HK-2 (cell line): Measurements from ENCODE around the gene ZNF787.

ENCODE experiments used
- DNase-seq: peaks from one replicate; pipeline ENCODE4 v3.0.0-alpha.2; 2018; ENCODE audit not compliant: unreplicated experiment

Gene ZNF787

DNA sequence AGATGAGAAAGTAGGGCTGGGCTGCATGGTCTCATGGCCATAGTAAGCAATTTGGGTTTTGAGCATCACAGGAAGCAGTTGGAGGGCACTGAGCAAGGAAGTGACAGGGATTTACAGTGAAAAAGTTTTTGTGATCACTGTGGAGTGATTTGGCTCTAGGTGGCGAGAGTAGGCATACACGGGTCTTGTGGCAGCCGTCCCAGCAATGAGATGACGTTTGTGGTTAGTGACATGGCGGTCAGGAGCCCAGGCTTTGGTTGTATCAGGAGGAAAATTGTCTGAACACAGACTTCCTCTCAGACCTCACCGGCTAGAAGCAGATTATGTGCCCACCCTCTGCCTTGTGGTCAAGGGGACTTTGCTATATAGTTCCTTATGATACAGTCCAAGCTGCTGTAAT lies 23.3 kb upstream of the ZNF787 start:
- DNase-seq = no peak

DNA sequence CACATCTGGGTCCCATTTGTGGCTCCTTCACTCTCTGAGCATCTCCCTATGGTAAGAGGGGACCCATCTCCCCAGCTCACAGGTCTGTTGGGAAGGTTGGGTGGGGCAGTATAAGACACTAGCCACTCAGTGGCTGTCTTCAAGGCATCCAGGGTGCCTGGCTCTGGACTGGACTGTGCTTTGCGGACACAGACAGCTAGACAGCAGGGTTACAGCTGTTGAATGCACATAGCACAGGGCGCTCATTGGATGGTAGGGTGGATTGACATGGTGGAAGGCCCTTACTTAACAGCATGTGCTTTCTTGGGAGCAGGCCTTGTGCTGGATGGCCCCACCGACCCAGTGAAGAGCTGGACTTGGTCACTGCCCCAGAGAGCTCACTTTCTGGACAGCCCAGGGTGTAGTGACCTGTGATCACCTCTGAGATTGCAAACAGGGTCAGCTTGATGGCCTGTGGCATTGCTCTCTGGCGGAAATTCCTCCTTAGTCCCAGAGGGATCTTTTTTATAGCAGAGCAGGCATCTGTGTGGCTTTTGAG lies 21.9 kb upstream of the ZNF787 start:
- DNase-seq = no peak

DNA sequence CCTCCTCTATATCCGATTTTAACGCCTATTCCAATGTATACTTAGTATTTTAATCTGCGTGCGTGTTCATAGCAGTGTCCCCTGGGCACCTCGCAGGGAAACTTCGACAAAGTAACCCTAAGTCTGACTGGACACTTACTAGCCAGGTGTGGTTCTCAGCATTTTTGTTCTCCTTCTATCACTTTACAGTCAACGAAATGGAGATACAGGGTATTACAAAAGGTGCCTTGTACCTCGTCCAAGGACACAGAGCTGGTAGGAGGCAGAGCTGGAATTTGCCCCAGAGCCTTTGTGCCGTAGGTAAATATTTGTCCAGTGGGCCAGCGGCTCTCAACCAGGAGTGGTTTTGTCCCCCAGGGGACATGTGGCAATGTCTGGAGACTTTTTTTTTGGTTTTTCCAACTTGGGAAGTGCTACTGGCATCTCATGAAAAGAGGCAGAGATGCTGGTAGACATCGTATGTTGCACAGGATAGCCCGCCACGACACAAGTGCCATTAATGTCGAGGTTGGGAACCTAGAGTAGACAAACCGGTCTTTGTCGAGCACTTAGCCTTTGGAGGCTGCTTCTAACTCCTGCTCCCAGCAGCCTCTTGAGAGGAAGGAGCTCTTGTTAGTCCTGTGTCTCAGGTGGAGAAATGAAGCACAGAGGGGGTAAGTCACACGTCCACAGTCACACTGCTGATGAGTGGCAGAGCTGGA lies 21.1 kb upstream of the ZNF787 start:
- DNase-seq = no peak

DNA sequence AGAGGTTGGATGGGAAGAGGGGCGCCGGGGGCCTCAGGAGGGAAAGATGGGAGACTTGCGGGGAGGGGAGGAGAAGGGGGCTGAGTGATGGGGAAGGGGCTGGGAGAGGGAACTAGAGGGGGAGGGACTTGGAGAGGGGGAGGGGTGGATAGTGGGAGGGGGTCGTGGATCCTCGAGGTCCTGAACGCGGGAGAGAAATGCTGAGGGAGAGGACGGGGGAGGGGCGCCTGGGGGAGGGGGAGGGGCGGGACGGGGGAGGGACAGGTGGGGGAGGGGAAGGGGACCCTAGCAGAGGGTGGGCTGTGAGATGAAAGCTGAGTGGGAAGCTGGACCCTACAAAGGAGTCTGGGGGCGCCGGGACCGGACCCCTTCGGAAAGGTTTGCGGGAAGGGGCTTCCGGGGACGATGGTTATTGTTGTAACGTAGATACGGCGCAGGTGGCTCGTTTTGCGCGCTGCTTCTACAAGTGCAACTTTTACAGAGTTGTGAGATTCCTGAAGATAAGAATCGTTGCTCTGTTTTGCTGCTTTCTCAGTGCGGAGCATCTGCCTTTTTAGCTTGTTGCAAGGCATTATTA lies 20.4 kb upstream of the ZNF787 start:
- DNase-seq = no peak

DNA sequence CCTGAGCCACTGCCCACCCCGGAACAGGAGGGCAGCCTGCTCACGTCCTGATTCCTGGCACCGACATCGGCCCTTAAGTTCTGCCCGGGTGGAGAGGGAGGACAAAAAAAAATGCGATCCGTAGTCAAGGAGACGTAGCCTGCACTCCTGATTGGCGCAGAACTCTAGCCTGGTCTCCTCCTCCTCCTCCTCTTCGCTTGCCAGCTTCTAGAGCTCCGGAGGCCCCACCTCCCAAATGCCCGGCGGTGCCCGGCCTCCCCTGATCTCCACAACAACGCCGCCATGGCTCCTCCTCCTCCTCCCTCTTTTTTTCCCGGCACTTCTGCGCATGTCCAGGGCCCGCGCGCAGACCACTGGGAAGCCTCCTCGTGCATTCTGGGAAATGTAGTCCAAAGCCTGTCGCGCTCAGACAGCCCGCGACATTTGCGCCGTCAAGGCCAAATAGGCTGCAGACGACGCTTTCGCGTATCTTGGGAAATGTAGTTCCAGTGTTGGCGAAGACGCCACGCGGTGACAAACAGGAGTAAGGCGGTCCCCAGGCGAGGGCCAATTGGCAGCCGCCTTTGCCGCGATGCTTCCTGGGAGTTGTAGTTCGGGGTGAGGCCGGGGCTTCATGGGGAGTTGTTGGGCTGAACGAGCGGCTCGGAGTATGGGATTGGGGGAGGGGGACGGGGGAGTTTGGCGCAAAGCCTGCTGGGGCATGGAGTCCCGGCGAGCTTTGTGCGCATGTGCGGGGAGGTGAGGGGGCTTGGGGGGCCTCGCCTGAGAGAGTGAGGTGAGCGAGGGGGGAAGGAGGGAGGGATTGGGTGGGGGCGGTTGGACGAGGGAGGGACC lies 19.7 kb upstream of the ZNF787 start, which contains the start of gene ZNF444:
ZNF444 (plus strand) TSS at position 705 of the 834 bp plus-strand sequence. CDS start 5,625 bp downstream, outside the sequence.
- DNase-seq = peak; percentile 100

DNA sequence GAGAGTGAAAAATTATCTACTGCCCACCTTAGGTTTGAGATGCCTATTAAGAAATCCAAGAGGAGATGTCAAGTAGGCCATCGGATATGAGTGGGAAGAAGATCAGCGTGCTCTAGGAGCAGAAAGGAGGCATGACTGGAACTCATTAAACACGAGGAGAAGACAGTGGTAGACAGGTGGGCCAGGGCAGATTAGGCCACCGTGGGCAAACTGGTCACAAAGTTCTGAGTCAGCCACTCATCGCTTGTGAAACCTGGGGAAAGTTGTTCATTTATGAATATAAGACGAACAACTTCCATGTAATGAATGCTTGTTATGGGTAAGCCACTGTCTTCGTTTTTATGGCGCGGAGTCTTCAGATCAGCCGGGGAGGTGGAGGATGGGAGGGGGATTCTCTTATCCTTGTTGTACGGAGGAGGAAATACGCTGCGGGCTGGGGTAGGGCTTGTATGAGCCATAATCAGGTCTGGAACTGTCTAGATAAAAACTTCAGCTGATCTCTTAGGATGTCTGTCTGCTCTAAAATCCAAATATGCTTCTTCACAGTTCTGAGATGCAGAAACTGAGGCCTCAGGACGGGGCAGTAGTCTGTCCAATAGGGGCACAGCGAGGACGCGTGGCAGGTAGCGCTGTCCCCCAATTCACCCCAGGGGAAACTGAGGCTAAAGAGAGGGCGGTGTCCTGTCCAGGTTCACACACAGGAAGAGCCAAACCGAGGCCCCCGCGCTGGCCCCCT lies 18.9 kb upstream of the ZNF787 start:
- DNase-seq = peak; percentile 49

DNA sequence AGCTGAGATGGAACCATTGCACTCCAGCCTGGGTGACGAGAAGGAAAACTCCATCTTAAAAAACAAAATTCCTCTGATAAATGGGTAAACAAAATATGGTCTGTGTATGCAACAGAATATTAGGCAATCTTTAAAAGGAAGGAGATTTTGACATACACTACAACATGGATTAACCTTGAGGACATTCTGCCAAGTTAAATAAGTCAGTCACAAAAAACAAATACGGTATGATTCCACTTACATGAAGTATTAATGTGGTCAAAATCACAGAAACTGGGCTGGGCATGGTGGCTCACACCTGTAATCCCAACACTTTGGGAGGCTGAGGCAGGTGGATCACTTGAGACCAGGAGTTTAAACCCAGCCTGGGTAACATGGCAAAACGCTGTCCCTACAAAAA lies 17.0 kb upstream of the ZNF787 start:
- DNase-seq = no peak

DNA sequence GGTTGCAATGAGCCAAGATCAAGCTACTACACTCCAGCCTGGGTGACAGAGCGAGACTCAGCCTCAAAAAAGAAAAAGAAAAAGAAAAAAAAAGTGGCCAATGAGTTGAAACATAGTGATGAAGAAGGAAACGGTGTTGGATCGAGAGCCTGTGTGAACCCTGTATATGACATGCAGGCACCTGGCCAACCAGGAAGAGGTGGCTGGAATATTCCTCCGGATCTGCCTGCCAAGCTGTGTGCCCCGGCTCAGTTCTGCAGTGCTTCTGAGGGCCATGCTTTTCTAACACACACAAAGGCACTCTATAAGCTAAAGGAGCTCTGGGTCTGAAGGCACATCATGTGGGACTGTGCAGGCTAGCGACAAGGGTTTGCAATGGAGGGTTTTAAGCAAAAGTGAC lies 16.3 kb upstream of the ZNF787 start:
- no peak for DNase-seq

DNA sequence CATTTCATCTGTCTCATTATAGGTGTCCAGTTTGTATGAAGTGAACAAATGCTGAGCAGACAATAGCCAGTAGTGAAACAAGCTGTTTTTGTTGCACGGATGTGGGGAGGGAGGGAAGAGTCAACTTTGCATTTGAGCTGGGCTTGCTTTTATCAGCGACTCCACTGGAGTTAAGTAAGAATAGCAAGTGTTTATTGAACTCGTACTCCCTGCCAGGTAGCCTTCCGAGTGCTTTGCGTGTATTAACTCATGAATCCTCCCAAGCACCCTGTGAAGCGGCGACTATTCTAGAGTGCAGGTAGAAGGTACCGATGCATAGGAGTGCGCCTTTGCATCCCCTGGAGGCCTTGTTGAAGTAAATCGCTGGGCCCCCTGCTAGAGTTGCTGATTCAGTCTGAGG lies 15.3 kb upstream of the ZNF787 start:
- no peak for DNase-seq

DNA sequence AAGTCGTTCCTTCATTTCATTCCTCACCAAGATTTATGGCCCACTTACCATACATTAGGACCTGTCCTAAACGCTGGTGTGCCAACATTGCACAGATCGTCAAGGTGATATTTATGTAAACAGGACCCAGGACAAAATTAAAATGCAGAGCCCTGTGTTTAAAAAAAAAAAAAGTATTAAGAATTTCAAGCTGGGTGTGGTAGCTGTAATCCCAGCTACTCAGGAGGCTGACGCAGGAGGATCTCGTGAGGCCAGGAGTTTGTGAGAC lies 13.5 kb upstream of the ZNF787 start:
- no peak for DNase-seq

DNA sequence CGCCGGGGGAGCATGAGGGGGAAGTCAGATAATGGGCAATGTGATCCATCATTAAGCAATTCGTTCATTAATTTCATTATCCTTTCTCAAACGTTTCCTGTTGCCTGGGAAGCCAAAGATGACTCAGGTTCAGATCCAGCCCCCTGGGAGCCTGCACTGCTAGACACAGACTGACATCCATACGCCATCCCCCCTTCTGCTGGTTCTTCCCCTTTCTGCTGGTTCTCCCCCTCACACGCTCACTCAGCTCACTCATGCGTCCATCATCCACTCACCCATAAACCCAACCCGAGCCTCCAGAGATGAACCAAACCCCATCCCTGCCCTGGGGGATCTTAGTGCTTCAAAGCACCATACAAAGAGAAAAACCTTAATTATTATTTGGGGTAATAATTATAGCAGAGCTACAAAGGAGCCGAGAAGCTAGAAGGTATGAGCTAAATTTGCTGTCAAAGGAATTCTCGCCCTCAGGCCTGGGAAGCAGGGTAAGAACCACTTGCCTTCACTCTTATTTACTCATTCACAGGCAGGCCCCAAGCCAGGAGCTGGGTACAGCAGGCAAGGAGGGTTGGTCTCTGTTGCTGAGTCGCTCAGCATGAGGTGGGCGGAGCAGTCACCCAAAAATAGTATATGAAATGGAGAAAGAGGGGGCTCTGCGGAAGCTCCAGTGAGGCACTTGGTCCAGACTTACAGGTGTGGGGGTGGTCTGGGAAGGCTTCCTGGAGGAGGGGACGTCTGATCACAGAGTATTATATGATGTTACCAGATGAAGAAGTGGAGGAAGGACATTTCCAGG lies 13.0 kb upstream of the ZNF787 start:
- DNase-seq = no peak

DNA sequence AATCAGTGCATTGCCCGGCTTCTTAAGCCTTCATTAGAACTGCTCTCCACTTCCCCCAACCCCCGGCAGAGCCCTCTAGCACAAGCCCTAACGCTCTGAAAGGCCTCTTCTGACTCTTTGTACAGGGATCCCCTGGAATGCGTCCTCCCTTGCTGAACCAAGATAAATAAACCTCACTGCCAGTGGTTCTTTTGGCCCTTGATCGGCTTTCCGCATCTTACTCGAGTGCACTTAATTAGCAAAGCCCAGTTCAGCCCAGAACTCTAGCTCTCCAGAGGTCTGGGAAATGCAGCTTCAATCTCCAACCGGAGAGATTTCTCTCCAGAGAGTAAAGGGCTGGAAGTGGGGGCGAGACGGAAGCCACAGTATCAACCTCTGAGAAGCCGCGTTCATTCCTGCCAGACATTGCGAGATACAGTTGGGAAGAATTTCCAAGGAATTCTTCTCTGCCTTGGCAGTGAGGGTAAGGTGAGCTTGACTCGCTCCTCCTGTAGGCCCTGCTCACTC lies 11.3 kb upstream of the ZNF787 start:
- no peak for DNase-seq

DNA sequence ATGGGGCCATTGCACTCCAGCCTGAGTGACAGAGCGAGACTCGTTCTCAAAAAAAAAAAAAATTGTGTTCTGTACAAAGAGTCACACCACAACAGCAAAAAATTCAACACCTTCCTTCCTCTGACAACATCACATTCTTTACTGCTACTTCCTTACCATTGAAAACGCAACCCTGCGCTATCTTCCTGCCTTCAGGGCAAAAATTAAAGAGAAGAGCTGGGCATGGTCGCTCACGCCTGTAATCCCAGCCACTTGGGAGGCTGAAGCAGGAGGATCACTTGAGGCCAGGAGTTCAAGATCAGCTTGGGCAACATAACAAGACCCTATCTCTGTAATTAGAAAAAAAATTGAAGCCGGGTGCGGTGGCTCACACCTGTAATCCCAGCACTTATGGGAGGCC lies 10.6 kb upstream of the ZNF787 start:
- no peak for DNase-seq

DNA sequence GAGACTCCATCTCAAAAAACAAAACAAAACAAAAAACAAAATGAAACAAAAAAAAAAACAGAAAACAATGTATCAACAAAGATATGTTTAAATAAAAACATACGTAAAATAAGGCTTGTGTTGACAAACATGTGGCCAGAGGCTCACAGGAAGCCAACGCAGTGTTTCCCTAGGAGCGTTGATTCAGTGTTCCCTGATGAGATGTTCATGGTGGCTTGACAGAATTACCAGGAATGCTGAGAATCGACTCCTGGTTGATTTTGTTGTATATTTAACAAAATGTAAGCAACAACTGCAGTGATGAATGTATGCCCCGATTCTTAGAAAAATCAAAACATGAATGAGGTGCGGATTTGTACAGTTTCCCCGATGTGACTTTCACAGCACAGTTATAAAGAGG lies 8.9 kb upstream of the ZNF787 start:
- DNase-seq = no peak

DNA sequence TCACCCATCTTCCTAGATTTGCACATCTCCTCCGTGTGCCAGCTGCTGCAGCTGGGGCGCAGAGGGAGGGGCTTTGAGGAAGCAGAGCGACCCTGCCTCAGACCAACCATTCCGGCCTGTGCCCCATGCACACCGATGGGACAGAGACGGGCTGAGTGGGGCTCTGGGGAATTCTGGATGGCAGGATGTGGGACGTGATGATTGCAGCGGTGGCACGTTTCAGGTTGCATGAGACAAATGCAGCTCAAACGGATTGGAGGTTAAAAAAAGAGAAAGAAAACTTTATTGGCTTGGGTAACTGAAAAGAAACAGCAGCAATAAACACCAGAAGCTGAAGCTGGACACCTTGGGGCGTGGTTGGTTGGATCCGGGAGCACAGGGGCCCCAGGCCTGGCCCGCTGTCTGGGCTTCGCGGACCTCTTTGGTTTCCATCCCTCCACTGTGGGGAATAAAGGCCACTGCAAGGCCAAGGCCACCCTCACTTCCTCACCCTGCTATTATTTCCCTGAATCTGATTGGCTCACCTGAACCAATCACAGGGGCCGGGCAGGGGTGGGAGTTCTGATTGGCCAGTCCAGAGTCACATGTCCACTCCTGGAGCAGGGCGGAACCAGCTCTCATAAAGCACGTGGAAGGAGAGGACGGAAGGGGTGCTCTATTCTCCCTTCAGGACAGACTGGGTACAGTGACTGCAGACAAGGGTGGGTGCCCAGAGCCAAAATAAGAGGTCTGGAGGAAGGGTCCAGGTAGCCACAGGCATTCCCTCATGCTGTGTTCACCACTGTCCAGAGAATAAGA lies 6.1 kb upstream of the ZNF787 start:
- DNase-seq = no peak

DNA sequence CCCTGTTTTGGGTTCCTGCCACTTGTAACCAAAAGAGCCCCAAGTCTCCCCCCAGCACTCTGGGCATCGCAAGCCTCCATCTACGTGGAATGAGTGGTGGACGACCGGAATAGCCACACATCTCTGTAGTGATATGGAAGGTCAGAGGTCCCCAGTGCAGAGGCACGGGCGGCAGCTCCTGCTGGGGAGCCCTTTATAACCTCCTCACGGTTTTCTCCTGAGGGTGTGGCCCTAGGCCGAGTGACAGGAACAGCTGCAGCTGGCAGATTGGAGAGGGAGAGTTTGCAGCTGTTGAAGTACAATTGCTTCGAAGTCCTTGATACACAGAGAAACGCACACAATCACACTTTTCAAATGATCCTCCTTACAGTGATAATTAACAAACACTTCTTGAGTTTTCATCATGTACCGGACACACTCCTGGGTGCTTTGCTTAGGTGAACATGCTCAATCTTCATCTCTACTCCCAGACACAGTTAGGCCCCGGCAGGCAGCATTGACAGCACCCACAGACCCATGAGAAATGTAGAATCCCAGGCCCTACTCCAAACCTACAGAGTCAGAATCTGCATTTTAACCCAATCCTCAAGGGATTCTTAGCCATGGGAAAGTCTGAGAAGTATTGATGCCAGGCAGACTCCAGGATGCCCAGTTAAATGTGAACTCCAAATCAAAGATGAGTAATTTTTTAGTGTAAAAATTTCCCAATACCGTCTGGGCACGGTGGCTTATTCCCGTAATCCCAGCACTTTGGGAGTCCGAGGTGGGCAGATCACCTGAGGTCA lies 4.9 kb upstream of the ZNF787 start:
- DNase-seq = no peak

DNA sequence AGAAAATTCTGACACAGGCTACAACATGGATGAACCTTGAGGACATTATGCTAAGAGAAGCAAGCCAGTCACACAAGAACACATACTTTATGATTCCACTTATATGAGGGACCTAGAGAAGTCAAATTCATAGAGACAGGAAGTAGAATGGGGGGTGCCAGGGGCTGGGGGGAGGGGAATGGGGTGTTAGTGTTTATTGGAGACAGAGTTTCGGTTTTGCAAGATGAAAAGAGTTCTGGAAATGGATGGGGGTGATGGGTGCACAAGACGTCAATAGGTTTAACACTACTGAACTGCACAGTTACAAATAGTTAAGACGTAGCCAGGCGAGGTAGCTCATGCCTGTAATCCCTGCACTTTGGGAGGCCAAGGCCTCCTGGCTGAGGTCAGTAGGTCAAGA lies 3.5 kb upstream of the ZNF787 start:
- no peak for DNase-seq

DNA sequence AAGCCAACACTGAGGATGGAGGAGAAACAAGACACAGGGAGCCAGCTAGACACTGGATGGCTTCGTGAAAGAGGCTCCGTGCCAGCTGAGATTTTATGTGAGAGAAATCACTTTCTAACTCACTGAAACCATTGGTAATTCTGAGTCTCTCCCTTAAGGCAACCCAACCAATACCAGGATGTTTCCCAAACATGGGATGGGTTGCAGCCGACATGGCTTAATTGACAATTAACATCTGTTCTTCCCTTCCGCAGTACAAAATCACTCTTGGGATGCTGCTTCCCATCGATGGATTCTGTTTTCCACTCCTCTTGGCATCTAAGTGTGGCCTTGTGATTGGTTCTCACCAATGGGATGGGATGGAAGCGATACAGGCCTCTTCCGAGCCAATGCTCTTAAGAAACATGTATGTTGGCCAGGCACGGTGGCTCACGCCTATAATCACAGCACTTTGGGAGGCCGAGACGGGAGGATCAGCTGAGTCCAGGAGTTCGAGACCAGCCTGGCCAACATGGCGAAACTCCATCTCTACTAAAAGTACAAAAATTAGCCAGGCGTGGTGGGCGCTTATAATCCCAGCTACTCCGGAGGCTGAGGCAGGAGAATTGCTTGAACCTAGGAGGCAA lies 2.3 kb upstream of the ZNF787 start:
- no peak for DNase-seq
